Measurements from ENCODE around the gene ZBTB40.
A peak's percentile ranks its signal among the peaks of the same experiment; 100 is the strongest.

Gene ZBTB40

DNA sequence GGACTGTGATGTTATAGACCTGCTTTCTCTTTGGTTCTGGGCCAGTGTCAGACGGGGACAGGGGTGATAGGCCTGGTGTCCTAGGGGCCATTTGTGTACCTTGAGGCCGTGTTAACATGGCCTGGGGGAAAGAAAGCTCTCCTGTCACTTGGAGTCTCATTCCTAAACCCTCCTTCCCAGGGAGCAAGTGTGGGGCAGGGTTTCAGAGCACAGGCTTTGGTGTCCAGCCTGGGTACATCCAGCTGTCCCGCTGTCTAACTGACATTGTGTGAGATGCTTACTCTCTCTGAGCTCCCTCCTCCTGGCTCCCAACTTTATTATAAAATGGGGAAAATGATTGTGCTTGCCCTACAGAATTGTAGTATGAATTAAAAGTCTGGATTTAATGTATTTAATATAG lies 79.1 kb downstream of the ZBTB40 start:
- DNase-seq (ENCODE audit: low spot score): no peak

DNA sequence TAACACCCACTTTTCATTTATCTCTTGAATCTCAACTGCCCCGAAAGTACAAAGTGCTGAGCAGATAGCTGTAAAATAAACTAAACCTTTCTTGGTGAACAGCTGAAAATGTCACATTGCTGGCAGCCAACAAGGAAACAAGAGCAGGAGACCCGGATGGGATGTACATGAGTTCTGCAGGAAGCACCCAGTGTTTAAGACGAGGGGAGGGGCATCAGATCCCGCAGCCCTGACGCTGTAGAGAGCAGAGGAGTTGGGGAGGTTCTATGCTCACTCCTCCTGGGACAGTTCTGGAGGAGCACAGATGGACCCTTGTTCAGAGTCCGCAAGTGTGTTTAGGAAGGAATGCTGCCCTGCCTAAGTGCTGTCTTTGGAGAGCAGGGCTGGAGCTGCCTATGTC lies 79.6 kb downstream of the ZBTB40 start:
- no peak for DNase-seq (ENCODE audit: low spot score)

DNA sequence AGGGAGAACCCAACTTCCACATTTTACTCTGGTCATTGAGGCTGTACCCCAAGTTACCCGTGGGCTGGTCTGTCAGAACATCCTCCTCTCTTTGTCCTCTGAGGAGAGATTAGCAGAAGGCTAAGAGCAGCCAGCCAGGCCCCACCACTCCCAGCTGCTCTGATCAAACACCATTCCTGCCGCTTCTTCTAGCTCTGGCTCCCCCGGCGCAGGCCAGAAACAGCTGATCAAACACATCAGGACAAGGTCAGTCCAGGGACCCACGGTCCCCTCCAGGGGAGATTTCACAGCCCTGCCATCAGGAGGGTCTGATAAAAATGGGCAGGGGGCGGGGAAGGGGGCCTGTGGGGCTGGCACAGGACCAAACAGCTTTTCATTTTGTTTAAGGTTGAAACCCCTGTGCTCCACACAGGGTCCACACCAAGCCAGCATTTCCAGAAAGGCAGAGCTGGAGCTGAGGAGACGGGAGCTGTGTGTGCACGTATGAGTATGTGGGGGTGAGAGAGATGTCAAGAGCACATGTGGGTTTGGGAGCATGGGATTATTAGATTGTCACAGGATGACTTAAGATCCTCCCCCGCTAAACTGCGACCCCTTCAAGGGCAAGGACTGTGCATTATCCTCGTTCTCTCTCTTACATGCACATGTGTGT lies 81.7 kb downstream of the ZBTB40 start:
- DNase-seq (ENCODE audit: low spot score): no peak

DNA sequence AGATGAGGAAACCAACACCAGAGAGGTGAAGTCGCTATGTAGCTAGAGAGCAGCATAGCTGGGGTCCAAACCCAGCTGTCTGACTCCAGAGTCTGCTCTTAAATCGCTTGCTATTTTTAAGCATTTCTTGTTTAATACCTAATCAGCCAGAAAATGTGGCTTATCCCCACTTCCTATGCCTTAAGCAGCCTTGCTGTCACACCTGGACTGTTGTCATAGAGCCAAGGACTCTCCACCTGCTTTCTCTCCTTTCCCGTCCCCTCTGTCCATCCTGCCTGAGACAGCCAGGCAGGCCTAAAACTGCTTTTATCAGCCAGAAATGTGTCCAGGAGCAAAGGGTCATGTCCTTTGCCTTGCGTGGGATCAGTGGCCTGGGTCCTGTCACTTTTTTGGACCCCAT lies 83.3 kb downstream of the ZBTB40 start:
- DNase-seq (ENCODE audit: low spot score): no peak

DNA sequence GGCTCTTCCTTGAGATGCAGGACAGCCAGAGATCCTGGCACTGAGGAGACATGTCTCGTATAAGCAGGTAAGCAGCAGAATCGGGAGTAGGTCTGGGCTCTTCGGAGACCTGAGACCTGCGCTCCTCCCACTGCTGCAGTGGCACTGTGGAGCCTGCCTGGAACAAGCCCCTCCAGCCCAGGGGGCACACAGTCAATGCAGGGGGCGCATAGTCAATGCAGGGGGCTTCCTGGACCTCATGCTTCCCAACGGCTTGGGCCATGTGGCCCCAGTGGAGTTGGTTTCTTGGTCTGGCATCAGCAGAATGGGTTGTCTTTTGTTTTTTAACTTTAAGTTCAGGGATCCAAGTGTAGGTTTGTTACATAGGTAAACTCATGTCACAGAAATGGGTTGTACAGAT lies 83.7 kb downstream of the ZBTB40 start:
- DNase-seq (ENCODE audit: low spot score): no peak

DNA sequence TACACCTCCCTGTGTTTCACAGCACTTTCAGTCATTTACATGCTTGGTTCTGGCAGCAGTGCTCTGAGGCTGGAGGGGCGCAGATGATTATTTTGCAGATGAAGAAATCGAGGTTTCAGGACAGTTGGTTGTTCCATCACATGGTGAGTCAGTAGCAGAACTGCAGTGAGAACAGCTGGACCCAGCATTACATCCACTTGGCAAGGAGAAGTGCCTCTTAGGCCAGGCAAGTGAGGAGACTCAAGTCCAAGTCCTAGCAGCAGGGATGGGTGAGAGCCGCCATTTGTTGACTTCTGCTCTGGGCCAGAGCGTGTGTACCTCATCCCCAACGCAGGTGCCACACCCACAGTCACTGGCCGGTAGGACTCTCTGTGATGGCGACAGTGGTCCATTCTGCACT lies 84.9 kb downstream of the ZBTB40 start:
- no peak for DNase-seq (ENCODE audit: low spot score)

DNA sequence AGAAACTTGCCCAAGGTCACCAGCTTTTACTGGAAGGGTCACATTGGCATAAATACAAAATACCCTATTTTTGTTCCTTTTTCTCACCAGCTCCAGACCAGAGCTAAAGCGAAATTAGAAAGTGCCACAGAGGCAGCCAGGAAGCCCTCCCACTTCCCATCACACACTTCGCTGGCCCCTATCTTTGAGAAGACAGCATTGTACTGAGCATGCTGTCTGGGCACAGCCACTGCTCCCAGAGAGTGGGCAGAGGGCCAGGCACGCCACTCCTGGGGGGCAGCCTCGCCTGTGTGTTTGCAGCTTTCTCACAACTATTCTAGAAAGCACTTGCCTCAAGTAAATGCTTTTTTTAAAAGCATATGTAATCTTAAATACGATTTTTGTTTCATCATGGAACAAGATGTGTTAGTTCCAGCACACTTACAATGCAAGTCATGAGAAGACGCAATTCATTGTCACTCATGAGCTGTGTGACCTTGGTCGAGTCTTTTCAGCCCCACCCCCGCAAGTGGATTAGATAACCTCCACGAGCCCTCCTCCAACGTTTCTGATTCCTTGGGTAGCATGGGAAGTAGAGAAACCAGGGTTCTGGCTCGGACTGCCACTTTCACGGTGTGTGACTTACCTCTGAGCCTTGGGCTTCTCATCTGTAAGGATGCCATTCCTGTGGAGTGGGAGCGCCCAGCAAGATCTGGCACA lies 85.9 kb downstream of the ZBTB40 start:
- DNase-seq (ENCODE audit: low spot score): no peak

DNA sequence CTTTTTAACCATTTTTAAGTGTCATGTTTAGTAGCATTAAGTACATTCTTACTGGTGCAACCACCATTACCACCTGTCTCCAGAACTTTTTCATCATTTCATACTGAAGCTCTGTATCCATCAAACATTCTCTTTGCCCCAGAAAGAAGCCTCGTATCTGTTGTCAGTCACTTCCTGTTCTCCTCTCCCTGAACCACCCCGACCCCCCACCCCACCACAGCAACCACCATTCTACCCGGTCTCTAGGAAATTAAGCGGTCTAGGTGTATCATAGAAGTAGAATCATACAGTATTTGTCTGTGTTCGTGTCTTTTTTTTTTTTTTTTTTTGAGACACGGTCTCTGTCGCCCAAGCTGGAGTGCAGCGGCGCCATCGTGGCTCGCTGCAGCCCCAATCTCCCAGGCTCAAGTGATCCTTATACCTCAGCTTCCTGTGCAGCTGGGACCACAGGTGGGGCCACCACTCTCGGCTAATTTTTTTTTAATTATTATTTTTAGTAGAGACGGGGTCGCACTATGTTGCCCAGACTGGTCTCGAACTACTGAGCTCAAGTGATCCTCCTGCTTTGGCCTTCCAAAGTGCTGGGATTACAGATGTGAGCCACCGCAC lies 88.0 kb downstream of the ZBTB40 start:
- DNase-seq (ENCODE audit: low spot score): peak; percentile 24

DNA sequence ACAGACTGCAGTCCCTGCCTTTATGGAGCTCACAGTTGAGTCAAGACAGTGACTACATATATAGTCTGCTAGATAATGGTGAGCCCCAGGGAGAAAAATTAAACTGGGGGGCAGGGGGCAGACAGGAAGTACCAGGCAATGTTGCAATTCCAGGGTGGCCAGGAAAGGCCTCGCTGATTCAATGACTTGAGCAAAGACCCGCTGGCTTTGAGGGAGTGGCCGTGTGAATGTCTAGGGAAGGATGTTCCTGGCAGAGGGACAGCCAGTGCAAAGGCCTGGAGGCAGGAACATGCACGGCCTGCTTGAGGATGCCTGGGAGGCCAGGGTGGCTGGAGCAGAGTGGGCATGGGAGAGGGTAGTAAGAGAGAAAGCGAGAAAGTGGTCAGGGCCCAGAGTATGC lies 88.7 kb downstream of the ZBTB40 start:
- no peak for DNase-seq (ENCODE audit: low spot score)

DNA sequence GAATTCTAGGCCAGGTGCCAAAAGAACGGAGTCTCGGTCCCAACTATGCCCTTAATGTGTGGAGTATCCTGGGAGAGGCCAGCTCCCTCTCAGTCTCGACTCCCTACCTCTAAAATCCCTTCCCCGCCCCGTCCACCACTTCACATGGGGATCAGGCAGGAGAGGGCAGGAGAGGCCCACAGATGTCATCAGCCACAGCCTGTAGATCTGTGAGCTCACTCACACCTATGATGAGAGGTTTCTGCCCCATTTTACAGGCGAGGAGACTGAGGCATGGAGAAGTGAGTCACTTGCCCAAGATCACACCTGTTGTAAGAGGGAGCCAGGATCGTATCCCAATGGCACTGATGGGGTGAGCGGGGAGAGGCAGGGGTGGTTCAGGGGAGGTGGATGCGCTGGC lies 91.2 kb downstream of the ZBTB40 start:
- no peak for DNase-seq (ENCODE audit: low spot score)

DNA sequence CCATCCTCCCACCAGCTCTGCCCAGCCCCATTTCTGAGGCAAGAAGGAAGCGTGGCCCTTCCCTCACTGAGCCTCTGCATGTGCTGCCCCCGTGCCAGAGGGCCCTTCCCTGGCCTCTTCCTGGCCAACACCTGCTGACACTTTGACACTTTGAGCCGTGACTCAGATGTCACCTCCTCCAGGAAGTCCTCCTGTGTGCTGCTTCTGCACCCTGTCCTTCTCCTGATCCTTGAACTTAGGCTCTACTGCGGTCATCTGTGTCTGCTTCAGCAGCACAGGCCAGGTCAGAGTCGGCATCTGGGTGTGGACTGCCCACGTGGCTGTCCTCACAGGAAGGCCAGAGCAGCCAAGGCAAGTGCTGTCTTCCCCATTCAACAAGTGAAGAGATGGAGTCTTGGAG lies 92.0 kb downstream of the ZBTB40 start:
- DNase-seq (ENCODE audit: low spot score): no peak

DNA sequence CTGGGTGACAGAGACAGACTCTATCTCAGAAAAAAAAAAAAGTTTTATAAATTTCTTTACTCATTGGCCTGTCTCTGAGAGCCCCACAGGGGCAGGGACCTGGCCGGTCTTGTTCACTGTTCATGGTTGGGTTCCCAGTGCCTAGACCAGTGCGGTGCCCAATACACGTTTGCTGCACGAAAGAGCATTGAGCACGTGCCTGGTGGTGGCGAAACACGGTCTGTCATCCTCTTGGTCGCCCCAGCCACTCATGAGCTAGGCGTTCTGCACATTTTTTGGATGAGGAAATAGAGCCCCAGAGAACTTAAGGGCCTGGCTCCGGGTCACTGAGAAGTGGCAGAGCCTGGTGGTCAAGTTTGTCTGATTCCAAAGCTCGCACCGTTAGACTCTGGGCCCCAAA lies 93.0 kb downstream of the ZBTB40 start:
- DNase-seq (ENCODE audit: low spot score): no peak

DNA sequence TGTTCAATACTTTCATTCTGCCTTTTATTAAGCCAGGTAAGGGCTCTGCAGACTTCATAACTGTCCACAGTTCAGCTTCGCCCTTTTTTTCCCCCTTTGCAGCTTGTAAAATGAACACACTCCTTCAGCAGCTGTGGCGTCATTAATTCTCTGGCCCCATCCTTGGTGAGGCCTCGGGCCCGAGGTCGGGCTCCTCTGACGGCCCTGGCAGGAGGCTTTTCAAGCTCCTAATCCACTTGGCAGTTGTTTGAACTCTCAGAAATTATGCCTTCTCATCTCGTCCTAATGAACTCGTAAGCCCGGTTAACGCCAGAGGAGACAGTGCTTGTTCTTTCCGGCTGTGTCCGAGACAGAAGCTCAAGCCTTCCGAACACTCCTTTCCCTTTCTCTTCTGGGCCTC lies 93.5 kb downstream of the ZBTB40 start:
- no peak for DNase-seq (ENCODE audit: low spot score)

DNA sequence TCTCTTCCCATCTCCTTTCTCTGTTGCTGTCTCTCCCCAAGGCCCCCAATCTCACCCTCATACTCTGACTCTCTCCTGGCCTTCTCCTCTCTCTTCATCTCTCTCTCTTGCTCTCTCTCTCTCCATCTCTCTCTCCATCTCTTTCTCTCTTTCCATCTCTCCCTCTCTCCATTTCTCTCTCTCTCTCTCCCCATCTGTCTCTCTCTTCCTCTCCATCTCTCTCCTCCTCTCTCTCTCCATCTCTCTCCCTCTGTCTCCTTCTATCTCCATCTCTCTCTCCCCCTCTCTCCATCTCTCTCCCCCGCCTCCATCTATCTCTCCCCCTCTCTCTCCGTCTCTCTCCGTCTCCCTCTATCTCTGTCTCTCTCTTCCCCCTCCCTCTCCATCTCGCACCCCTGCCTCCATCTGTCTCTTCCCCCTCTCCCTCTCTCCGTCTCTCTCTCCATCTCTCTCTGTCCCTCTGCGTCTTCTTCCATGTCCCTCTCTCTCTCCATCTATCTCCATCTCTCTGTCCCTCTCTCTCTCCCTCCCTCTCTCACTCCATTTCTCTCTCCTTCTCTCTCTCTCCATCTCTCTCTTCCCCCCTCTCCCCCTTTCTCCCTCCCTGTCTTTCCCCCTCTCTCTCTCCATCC lies 95.7 kb downstream of the ZBTB40 start:
- DNase-seq (ENCODE audit: low spot score): no peak

DNA sequence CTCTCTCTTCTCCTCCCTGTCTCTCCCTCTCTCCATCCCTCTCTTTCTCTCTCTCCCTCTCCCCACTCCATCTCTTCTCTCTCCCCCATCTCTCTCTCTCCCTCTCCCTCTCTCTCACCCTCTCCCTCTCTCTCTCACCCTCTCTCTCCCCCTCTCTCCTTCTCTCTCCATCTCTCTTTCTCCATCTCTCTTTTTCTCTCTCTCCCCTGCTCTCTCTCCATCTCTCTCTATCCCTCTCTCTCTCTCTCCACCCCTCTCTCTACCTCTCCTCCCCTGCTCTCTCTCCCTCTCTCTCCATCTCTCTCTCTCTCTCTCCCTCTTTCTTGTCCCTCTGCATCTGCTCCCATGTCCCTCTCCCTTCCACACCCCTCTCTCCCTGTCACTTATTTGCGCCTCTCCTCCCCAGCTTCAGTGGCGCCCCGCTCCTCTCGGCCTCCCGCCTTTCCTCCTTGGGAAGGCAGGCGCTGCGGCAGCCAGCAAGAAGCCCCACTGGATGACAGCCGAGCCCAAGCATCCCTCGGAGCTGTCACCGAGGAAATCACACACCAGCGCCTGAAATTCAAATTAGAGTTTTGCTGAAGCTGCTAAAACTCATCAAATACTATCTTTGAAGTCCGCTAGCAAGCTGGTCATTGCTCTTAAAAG lies 96.3 kb downstream of the ZBTB40 start:
- no peak for DNase-seq (ENCODE audit: low spot score)

DNA sequence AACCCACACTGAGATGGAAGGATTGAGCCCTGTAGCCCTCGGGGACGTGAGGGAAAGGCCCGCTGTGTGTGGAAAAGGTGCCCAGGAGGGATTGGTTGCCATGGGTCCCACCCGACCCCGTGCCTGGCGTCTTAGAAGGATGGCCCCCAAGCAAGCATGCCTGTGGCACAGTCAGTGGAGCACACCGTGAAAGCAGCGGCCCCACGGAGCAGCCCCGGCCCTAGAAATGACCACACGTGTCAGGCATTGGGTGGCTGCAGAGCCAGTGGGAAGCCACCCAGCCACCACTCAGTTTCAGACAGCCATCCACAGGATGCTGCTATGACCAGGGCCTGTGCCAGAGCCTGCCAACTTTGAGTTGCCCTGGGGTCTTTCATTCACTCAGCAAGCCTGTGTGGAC lies 98.4 kb downstream of the ZBTB40 start:
- no peak for DNase-seq (ENCODE audit: low spot score)

DNA sequence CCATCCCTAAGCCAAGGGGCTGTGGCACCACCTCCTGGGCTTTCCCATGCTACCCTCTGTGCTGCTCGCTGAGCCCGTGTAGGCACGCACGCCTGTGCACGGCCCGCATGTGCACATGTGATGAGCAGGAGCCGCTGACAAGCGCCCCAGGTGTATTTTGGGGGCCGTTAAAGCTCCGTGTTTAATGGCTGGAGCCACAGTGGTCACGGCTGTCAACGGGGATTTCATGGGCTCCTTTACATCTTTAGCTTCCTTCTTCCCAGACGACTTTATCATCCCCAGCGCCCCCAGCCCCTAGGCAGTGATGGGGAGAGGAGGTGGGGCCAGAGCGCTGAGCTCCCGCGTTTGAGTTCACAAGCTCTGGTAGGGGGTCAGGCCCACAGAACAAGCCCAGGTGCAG lies 99.9 kb downstream of the ZBTB40 start:
- DNase-seq (ENCODE audit: low spot score): no peak

DNA sequence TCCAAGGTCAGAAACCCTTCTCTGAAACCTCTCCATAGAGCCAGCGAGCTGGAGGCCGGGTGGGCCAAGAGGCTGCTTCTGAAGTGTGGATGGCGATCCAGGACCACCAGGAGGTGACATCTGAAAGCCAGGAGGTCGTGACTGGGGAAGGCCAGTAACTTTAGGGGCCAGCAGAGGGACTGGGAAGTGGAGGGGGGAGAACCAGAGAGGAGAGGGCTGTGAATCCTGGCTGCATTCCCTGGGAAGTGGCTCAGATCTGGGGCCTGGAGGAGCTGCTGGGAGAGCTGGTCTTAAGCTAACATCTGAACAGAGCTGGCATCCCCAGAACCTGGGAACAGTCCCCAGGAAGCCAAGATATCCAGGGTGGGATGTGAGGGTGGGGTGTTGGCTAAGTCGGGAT lies 100.4 kb downstream of the ZBTB40 start:
- DNase-seq (ENCODE audit: low spot score): no peak

DNA sequence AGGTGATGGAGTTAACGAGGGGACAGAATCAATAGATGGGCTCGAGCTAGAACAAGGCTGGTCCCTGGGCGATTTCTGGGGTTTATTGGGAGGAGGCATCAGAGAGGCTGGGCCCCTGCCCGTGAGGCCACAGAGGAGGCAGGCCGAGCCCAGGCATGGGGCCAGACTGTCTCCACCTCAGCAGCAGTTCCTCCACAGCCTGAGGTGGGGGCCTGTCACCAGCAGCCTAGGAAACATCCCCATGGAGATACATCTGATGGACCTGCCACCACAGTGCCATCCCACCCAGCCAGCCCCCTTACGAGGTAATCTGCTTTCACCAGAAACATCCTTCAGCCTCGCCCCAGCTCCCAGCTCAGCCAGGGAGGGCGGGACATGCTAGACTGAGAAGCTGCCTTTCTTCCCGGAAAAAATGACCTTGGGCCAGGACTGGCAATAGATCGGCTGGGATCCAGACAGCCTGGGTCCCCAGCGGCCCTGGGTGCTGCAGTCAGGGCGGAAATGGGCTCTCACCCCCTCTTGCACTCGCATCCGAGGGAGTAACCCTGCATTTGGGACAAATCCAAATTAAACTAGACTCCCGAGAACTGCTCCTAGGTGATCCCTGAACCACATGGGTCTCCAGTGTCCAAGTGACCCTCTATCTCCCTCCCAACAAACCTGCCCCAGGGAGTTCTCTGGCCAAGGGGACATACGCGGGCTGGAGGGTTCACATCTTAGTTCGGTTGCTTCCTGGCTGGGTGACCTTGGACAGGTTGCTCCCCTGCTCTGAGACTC lies 101.6 kb downstream of the ZBTB40 start:
- no peak for DNase-seq (ENCODE audit: low spot score)

DNA sequence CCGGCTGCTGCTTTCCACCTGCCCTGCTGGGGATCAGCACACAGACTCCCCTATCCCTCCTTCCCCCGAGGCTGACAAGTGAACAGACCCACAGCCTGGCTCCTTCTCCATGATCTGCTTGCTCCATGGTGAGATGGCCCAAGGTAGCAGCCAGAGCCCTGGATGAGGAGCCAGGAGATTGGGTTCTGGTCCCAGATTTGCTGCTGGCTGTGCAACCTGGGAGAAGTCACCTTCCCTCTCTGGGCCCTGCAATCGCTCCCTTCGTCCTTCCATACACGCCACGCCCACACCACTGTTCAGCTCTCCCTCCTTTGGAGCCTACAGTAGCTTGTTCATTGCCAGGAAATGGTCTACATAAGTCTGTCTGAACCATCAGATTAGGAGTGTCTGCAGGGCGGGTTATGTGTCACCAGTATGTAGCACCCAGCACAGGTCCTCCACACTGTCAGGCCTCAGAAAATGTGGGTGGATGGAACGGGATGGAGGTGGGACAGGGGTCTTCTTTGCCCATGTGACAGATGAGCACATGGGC lies 102.4 kb downstream of the ZBTB40 start:
- no peak for DNase-seq (ENCODE audit: low spot score)

DNA sequence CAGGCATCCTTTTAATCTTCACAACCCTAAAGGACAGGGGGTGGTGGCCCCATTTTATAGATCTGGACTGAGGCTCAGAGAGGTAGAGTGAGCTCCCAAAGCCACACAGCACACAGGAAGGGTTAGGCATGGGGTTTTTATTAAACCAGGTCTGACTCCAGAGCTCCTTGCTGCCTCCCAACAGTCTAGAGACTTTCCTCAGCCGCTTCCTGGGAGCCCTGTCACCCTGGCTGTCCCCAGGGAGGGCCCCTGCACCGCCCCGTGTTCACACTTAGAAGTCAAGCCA lies 103.7 kb downstream of the ZBTB40 start:
- DNase-seq (ENCODE audit: low spot score): no peak

Measured in NAMALWA (cell line).